Fibroblast of gingiva (primary cell): Measurements from ENCODE around the gene GRAMD1B.
"Not testable (repeated sequence)": the region's sequence is repeated elsewhere in the genome, so short reads cannot be mapped to it uniquely, and the experiment has no call there.

ENCODE experiments used
- DNase-seq: peaks from one replicate; pipeline ENCODE4 v3.0.0-alpha.2; 2011; ENCODE audit warnings: low read depth

The GRAMD1B gene

GRCh38 chr11:123509737-123510578 lies 79.9 kb downstream of the GRAMD1B start:
- no peak for DNase-seq

DNA sequence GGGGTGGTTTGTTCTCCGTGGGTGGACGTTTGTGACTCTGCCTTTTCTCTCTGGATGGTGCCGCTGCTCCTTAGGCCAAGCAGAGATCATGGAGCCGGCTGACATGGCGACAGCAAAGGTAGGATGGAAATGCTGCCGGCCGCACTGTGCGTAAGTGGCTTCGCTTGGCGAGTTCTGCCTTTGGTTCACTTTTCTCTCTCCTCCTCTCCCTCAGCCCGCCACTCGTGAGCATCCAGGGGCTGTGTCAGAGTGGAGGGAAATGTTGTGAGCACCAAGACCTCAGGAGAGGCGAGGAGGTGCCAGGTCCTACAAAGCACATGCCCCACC lies 80.5 kb downstream of the GRAMD1B start:
- no peak for DNase-seq

DNA sequence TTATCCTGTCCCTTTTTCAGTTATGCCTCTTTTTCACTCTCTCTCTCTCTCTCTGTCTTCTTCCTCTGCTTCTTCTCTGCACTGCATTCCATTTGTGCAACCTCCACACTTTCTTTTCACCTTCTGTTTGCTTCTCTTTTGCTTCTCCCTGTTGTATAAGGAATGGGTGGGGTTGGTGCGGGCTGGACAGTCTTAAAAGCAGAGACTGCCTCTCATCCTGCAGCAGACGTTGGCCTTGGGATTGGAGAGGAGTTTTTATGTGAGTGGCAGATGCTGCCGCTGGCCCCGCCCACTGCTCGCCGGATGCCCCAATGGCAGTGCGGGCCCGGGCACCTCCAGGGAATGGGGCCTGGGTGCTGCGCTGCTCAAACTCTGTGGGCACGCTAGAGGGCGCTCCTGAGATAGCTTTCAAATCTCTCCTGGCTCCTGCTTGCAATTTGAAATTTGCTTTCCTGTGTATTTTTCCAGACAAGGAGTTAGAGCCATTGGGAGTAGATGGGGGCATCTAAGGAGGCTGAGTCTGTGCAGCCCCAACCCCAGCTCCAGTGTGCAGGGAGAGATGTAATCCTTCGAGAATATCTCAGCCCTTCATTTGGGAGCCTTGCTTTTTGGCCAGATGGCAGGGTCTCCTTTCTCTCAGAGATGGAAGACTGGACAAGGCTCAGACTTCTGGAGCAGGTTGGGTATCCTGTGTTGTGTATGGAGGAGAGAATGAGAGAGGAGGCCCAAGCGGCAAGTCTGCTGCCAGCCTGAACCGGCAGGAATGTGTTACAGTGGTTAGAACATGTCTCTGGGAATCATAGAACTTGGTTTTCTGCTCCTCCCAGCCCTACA lies 81.2 kb downstream of the GRAMD1B start:
- peak; percentile 81 for DNase-seq

DNA sequence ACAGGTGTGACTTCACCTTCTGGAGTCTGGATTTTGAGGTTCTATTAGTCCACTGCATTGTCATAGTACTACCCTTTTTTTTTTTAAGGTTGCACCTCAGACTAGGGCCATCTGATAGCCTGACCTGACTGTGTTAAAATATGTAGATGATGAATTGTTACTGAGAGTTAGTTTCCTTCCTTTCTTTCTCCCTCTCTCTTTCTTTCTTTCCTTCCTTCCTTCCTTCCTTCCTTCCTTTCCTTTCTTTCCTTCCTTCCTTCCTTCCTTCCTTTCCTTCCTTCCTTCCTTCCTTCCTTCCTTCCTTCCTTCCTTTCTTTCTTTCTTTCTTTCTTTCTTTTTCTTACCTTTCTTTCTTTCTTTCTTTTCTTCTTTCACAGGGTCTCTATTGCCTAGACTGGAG lies 83.2 kb downstream of the GRAMD1B start:
- not testable (repeated sequence) for DNase-seq

GRCh38 chr11:123516238-123516637 lies 86.2 kb downstream of the GRAMD1B start:
- DNase-seq, result no peak

GRCh38 chr11:123517559-123518364 lies 87.7 kb downstream of the GRAMD1B start:
- DNase-seq, result no peak

GRCh38 chr11:123518496-123519054 lies 88.5 kb downstream of the GRAMD1B start:
- DNase-seq, result no peak

DNA sequence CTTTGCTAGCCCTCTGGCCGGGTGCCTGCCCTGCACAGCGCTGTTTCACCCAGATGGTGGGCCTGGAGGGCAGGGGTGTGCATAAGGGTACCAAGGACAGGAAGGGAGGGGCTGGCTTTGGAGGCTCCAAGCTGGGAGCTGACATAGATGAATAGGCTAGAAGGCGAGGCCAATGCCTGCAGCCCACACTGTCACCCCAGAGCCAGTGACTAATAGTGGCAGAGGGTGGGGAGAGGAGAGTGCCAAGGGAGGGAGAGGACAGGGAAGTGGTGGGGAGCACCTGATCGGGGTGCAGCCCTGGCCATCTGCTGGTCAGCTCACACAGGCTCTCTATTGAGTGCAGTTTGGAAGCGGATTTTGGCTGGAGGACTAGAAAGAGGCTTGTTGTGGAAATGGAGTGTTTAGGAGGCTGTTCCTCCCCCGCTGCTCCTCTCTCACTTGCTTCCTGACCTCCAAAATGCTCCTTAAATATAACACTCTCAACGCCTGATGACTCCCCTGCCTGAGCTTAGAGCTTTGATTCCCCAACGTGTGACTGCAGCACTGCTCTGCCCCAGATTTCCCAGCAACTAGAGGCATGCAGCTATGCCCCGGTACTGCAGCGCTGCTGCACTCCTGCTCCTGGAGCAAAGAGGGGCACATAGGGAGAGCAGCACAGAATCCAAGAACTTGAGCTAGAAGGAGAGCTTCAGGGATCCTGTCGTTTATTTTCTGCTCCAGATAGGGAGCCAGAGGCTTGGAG lies 89.2 kb downstream of the GRAMD1B start:
- DNase-seq, result no peak

DNA sequence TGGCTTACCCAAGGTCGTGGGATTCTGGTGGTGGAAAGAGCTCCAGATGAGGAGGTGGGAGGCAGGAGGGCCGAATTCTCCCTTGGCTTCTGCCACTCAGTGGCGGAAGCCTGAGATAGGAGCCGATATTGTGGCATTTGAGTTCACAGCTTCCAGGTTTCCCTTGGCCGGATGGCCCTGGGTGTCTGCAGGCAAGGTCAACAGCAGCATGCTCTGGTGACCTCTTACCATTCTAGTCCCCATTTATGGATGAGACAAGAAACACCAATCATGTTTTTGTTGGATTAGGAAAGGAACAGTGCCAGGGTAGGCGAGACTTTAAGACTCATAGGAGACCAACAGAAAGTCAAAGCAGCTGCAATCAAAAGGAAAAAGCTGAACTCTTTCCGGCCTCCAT lies 89.7 kb downstream of the GRAMD1B start:
- DNase-seq, result no peak

DNA sequence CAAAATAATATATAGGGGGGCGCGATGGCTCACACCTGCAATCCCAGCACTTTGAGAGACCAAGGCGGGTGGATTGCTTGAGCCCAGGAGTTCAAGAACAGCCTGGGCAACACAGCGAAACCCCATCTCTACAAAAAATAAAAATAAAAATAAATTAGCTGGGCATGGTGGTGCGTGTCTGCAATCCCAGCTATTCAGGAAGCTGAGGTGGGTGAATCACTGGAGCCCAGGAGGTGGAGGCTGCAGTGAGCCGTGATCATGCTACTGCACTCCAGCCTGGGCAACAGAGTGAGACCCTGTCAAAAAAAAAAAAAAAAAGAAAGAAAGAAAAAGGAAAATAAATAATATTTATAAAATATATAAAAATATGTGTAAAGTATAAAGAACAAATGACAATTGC lies 90.4 kb downstream of the GRAMD1B start:
- not testable (repeated sequence) for DNase-seq

DNA sequence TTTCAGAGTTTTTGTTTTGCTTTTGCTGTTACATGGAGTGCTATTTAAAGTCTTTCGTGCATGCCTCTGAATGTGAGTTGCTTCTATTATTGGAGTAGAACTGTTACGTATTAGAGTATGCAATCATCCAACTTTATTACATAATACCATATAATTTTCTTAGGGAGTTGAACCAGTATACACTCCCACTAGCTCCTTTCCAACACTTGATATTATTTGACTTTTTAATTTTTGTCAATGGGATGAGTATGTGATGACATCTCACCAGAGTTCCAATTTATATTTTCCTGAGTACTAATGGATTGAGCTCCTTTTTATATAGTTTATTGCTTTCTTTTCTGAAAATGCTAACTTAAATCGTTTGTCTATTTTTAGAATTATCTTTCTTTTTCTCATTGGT lies 90.9 kb downstream of the GRAMD1B start:
- DNase-seq, result no peak

DNA sequence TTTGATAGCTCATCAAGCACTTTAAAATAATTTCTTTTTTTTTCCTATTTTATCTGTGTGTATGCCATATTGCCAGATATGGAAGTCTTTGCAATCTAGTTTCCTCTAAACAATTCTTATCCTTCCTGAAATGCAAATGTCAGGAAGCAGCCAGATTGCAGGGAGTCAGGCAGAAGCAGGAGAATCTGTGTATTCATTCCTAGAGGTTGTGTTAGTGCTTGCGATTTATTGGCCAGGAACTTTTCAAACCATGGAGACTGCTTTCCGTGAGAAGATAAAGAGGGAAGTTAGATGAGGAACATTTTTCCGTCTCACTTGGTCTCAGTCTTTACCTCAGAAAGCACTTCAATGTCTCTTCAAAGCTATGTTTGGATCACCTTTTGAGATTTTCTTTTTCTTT lies 91.9 kb downstream of the GRAMD1B start:
- DNase-seq, result no peak

DNA sequence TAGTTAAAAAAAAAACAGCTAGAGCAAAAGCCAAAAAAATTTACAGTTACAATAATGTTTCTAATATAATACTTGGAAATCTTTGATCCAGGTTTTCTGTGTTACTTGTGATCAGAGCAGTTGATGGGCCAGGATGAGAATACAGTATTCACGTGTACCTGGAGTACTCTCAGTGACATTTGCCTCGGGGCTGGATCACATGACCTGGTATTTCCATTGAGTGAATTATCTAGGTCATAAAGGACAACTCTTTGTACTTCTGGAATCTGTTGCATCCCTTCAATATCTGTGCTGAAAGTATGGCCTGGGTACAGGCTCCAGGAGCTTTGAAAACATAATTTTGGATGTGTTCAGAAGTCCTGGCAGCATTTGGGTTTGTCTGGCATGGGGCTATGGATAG lies 93.5 kb downstream of the GRAMD1B start:
- DNase-seq, result no peak

DNA sequence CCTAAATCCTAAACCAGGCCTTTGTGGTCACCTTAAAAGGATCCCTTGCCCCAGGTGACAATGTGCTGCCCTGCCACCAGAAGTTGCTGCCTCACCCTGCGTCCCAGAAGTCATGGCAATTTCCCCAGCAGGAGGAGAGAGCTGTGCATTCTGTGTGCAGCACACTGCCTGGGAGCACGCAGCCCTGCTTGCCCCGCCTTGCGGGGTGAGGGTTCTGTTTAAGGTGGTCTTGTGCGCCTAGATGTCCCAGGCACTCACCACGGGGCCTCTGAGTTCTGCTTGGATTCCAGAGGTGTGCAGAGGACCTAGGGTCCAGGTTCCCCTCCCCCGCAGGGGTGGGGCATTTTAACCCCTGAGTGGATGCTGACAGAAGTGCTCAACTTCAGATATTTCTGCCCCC lies 95.0 kb downstream of the GRAMD1B start:
- DNase-seq, result no peak

- DNase-seq, result no peak
Measured at GRCh38 chr11:123525511-123525918, 95.4 kb downstream of the GRAMD1B start.

- DNase-seq, result no peak
Measured at GRCh38 chr11:123526027-123526805, 96.1 kb downstream of the GRAMD1B start.

- DNase-seq, result no peak
Measured at GRCh38 chr11:123526918-123527317, 96.8 kb downstream of the GRAMD1B start.

DNA sequence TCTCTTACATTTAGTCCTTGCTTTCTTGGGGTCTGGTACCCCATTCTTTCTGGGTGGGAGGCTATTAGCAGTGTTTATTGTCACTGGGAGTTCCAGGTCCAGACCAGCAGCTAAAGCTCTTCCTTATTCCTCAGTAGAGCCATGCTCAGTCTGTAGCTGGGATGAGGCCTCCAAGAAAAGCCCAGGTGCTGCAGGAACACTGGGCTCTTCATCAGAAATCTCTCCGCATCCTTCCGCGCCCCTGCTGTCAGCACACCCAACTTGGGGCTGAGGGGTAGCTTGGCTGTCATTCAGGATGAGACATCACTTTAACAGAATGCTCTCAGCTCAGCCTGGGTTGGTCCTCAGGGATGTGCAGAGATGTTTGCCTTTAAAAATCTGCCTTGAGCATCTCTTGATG lies 97.5 kb downstream of the GRAMD1B start:
- no peak for DNase-seq

- DNase-seq, result no peak
Measured at GRCh38 chr11:123527947-123528346, 97.9 kb downstream of the GRAMD1B start.

DNA sequence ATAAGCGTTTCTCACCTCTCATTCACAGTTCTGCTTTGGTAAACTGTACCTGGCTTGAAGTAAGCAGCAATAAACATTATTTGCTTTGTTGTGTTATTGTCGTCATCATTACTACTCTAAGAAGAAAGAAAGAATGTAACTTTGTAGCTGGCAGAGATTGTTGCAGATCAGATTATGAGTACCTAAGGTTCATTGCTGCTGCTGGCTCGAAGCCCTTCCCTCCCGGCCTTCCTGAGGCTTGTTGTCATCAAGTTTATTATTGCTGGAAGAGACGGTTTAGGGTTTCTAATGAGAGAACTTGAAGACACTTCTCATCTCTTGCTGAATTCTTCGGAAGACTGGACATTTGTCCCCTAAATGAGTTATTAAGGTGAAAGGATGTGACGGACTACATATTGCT lies 101.3 kb downstream of the GRAMD1B start:
- DNase-seq, result no peak

DNA sequence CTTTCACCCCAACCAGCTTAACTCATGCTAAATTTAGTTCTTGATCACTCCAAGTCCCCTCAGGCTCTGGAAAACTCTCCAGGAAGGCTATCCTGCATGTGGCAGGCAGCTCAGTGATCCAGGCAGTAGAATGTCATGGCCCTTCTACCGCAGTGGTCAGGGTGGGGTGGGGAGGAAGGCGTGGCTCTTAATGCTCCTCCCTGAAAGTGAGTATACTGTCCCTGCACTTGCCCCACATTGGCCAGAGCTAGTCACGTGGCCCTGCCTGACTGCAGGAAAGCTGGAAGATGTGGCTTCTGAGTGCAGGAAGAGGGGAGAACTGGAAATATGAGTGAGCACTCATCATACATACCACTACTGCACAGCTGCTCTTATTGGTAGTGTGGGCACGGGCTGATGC lies 102.1 kb downstream of the GRAMD1B start:
- no peak for DNase-seq
